HepG2 (cell line): Measurements from ENCODE around the gene CATSPERB. TPM values are rescaled to one million over a fixed set of nuclear protein-coding genes. Genes with fewer than 3 reads are reported as not detected.

ENCODE experiments used
- CTCF ChIP-seq: sonication (generic); formaldehyde crosslinking; IDR thresholded peaks from 2 replicates; pipeline ENCODE4 v1.5.0; 2020; ENCODE audit warnings: mild to moderate bottlenecking, missing genetic modification reagents, moderate library complexity
- EHMT2 ChIP-seq: fragments of 200-600 bp; sonication (generic); IDR thresholded peaks from 2 replicates; pipeline ENCODE4 v1.7.0; 2017; ENCODE audit warnings: antibody characterized with exemption, low read depth, low read length, borderline replicate concordance
- ISL2 ChIP-seq: sonication (generic); formaldehyde crosslinking; IDR thresholded peaks from 2 replicates; pipeline ENCODE4 v1.5.0; 2020; ENCODE audit warnings: missing genetic modification reagents
- KAT2B ChIP-seq: fragments of 150-350 bp; IDR thresholded peaks from 2 replicates; pipeline ENCODE4 v1.6.1; 2014; ENCODE audit warnings: low read depth, low read length, borderline replicate concordance
- NFKB2 ChIP-seq: sonication (generic); formaldehyde crosslinking; IDR thresholded peaks from 2 replicates; pipeline ENCODE4 v1.4.0; 2020; ENCODE audit warnings: missing genetic modification reagents, borderline replicate concordance
- POLR2AphosphoS2 ChIP-seq: IDR thresholded peaks from 2 replicates; pipeline ENCODE4 v1.6.1; 2011; ENCODE audit warnings: low read depth, low read length, improper control_type of control experiment
- RFX3 ChIP-seq: IDR thresholded peaks from 2 replicates; pipeline ENCODE4 v1.6.1; 2016; ENCODE audit warnings: missing biosample characterization, missing genetic modification reagents
- SAP130 ChIP-seq: IDR thresholded peaks from 2 replicates; pipeline ENCODE4 v1.6.1; 2016; ENCODE audit warnings: low read depth
- ZHX1 ChIP-seq: sonication (generic); formaldehyde crosslinking; IDR thresholded peaks from 2 replicates; pipeline ENCODE4 v1.8.1; 2022; ENCODE audit warnings: low read depth, mild to moderate bottlenecking, missing genetic modification reagents
- ZNF101 ChIP-seq: sonication (generic); formaldehyde crosslinking; IDR thresholded peaks from 2 replicates; pipeline ENCODE4 v1.4.0; 2020; ENCODE audit warnings: mild to moderate bottlenecking, low read depth, missing genetic modification reagents, borderline replicate concordance
- ZNF260 ChIP-seq: sonication (generic); formaldehyde crosslinking; IDR thresholded peaks from 2 replicates; pipeline ENCODE4 v1.4.0; 2020; ENCODE audit warnings: missing genetic modification reagents, low read depth, mild to moderate bottlenecking, borderline replicate concordance
- ZNF619 ChIP-seq: sonication (generic); formaldehyde crosslinking; IDR thresholded peaks from 2 replicates; pipeline ENCODE4 v1.4.0; 2020; ENCODE audit warnings: mild to moderate bottlenecking, missing genetic modification reagents
- ZNF644 ChIP-seq: IDR thresholded peaks from 2 replicates; pipeline ENCODE4 v1.6.1; 2016; ENCODE audit warnings: low read depth
- ZNF646 ChIP-seq: sonication (generic); formaldehyde crosslinking; IDR thresholded peaks from 2 replicates; pipeline ENCODE4 v1.9.0; 2021; ENCODE audit warnings: mild to moderate bottlenecking, missing genetic modification reagents
- ZNF746 ChIP-seq: sonication (generic); formaldehyde crosslinking; IDR thresholded peaks from 2 replicates; pipeline ENCODE4 v1.8.0; 2022; ENCODE audit warnings: mild to moderate bottlenecking, missing genetic modification reagents
- ZNF768 ChIP-seq: sonication (generic); formaldehyde crosslinking; IDR thresholded peaks from 2 replicates; pipeline ENCODE4 v1.4.0; 2020; ENCODE audit warnings: missing genetic modification reagents
- ZNF776 ChIP-seq: sonication (generic); formaldehyde crosslinking; IDR thresholded peaks from 2 replicates; pipeline ENCODE4 v1.4.0; 2020; ENCODE audit warnings: mild to moderate bottlenecking, missing genetic modification reagents
- ZSCAN12 ChIP-seq: sonication (generic); formaldehyde crosslinking; IDR thresholded peaks from 2 replicates; pipeline ENCODE4 v1.9.0; 2021; ENCODE audit warnings: mild to moderate bottlenecking, missing genetic modification reagents
- polyA plus RNA-seq, 8 experiments: library from polyadenylated mRNA; depleted of rRNA in 3 of 8; stranded (reverse) in 7 of 8; unstranded in 1 of 8; fragments of >200 nt; fragmentation: Illumina TruSeq in 4 of 8; extraction: Trizol in 4 of 8; gene quantifications; 2 replicates each; pipeline versions ENCODE4 v1.2.1 to v1.2.3, GENCODE V29; 2011 to 2016; ENCODE audit warnings: low read depth in 4 of 8, missing spikeins in 1 of 8, mixed read lengths in 1 of 8; ENCODE audit not compliant: insufficient read depth in 1 of 8
- total RNA-seq, 5 experiments: library from RNA; depleted of rRNA; stranded (reverse); fragments of >200 nt; fragmentation: Illumina TruSeq; extraction: Trizol; gene quantifications; 2 replicates each; pipeline ENCODE4 v1.2.3, GENCODE V29; 2016; ENCODE audit warnings: low read depth in 1 of 5
- TF ChIP-seq, protein P1 (sequence below): sonication (generic); formaldehyde crosslinking; IDR thresholded peaks from 2 replicates; pipeline ENCODE4 v1.4.0; 2020; ENCODE audit warnings: missing genetic modification reagents

Gene CATSPERB
- total and polyA plus RNA-seq, 2 of the 13 experiments (the other 11 are each of a cell fraction or from before 2014, with no cell fraction given), result not detected

GRCh38 chr14:91568626-91569025 is 163.3 kb downstream of the CATSPERB start (continued):
- TF ChIP-seq, protein P1, sequence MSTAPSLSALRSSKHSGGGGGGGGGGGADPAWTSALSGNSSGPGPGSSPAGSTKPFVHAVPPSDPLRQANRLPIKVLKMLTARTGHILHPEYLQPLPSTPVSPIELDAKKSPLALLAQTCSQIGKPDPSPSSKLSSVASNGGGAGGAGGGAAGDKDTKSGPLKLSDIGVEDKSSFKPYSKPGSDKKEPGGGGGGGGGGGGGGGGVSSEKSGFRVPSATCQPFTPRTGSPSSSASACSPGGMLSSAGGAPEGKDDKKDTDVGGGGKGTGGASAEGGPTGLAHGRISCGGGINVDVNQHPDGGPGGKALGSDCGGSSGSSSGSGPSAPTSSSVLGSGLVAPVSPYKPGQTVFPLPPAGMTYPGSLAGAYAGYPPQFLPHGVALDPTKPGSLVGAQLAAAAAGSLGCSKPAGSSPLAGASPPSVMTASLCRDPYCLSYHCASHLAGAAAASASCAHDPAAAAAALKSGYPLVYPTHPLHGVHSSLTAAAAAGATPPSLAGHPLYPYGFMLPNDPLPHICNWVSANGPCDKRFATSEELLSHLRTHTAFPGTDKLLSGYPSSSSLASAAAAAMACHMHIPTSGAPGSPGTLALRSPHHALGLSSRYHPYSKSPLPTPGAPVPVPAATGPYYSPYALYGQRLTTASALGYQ, result no peak
- TF ChIP-seq ZNF644 (peak; percentile 42; the same call in 1 of the 2 replicates), ZNF619 (CRISPR knock-in tag) (no peak), ZHX1 (no peak), NFKB2 (CRISPR knock-in tag) (no peak), ZSCAN12 (CRISPR knock-in tag) (no peak), POLR2AphosphoS2 (no peak), KAT2B (no peak), SAP130 (CRISPR knock-in tag) (no peak; the same call in 1 of the 2 replicates), ZNF768 (CRISPR knock-in tag) (no peak), ZNF746 (CRISPR knock-in tag) (no peak), CTCF (CRISPR knock-in tag) (peak; percentile 88), ISL2 (CRISPR knock-in tag) (0 out of 2 replicates have a peak, but pooled peaks have one; percentile 18), ZNF776 (CRISPR knock-in tag) (no peak), ZNF101 (CRISPR knock-in tag) (no peak), EHMT2 (no peak), RFX3 (CRISPR knock-in tag) (no peak), ZNF260 (CRISPR knock-in tag) (no peak), ZNF646 (CRISPR knock-in tag) (no peak)
